ENCODE data around the gene LDB1. TPM values are rescaled to one million over a fixed set of nuclear protein-coding genes. Genes with fewer than 3 reads are reported as not detected.

LDB1 gene
- total RNA-seq, 2 experiments from 2014 or later: 50.8 to 60.9 TPM

- TF ChIP-seq EZH2phosphoT487 (IDR thresholded peaks at IDR 0.05; ENCODE audit: borderline replicate concordance, low read depth, low read length): no peak
- no peak for TF ChIP-seq CTCF (conservative IDR thresholded peaks at IDR 0.05; ENCODE audit: low read length)
- H3K4me2 ChIP-seq (ENCODE audit: low read length): no peak overlapping the region
- no peak for DNase-seq (ENCODE audit: low spot score)
- POLR2A ChIA-PET: interaction anchor here (0.6 to 0.9 kb wide), 8 partner anchors 11 to 1760 kb away, joined by 3 to 12 read pairs (median 4); no protein-coding TSS in a partner anchor
- no peaks in the 10 kb centered on the region for H3K9me2 ChIP-seq (ENCODE audit: insufficient read depth, low read length)
- H3K4me3 ChIP-seq (ENCODE audit: low read depth, low read length, poor library complexity, severe bottlenecking): no peak overlapping the region
- CTCF ChIA-PET (ENCODE audit: unreplicated experiment): no interaction called here
- BruUV-seq (replicated peaks): no TSS peak
- no peaks in the 10 kb centered on the region for H3K36me3 ChIP-seq (ENCODE audit: insufficient read depth, low read length)
- peaks cover 6% of the 10 kb centered on the region for H3K4me1 ChIP-seq (ENCODE audit: insufficient read depth, low read length, poor library complexity, severe bottlenecking)
- no peaks in the 10 kb centered on the region for H3K9me3 ChIP-seq (ENCODE audit: low read length)
- intact Hi-C loops (cut with micrococcal nuclease; ENCODE audit: unreplicated experiment): no loop called here
- no peak overlapping the region for H2AFZ ChIP-seq (ENCODE audit: low read length)
- no peaks in the 10 kb centered on the region for H4K20me1 ChIP-seq (ENCODE audit: insufficient read depth, low read length)
- no peak overlapping the region for H3K27ac ChIP-seq (ENCODE audit: low read depth, low read length, poor library complexity, severe bottlenecking)
- H3K79me2 ChIP-seq (ENCODE audit: insufficient read depth, low read depth, low read length): no peaks in the 10 kb centered on the region
Observed at GRCh38 chr10:102083541-102083940, 36.6 kb downstream of the LDB1 start.

GRCh38 chr10:102072673-102073527 lies 47.3 kb downstream of the LDB1 start:
- no TSS peak for BruUV-seq (replicated peaks)
- H2AFZ ChIP-seq (ENCODE audit: low read length): no peak overlapping the region
- intact Hi-C loops (cut with micrococcal nuclease; ENCODE audit: unreplicated experiment): loop anchor here (1.0 to 5.0 kb wide), 4 partner anchors 56 to 291 kb away; partner anchors contain the start of gene NPM3
- no peaks in the 10 kb centered on the region for H3K9me3 ChIP-seq (ENCODE audit: low read length)
- peak; percentile 81 for DNase-seq (ENCODE audit: low spot score)
- peaks cover 14% of the 10 kb centered on the region; the same call in 1 of the 2 replicates for H3K36me3 ChIP-seq (ENCODE audit: insufficient read depth, low read length)
- no peaks in the 10 kb centered on the region for H3K4me1 ChIP-seq (ENCODE audit: insufficient read depth, low read length, poor library complexity, severe bottlenecking)
- no peak overlapping the region for H3K4me3 ChIP-seq (ENCODE audit: low read depth, low read length, poor library complexity, severe bottlenecking)
- H3K9me2 ChIP-seq (ENCODE audit: insufficient read depth, low read length): no peaks in the 10 kb centered on the region
- H3K79me2 ChIP-seq (ENCODE audit: insufficient read depth, low read depth, low read length): no peaks in the 10 kb centered on the region
- H3K27ac ChIP-seq (ENCODE audit: low read depth, low read length, poor library complexity, severe bottlenecking): no peak overlapping the region
- TF ChIP-seq CTCF (conservative IDR thresholded peaks at IDR 0.05; ENCODE audit: low read length): peak; percentile 98
- TF ChIP-seq EZH2phosphoT487 (IDR thresholded peaks at IDR 0.05; ENCODE audit: borderline replicate concordance, low read depth, low read length): no peak
- no peaks in the 10 kb centered on the region for H4K20me1 ChIP-seq (ENCODE audit: insufficient read depth, low read length)
- no peak overlapping the region for H3K4me2 ChIP-seq (ENCODE audit: low read length)
- ChIA-PET CTCF (ENCODE audit: unreplicated experiment) (interaction anchor here (0.5 to 0.8 kb wide), 2 partner anchors 170 to 231 kb away, joined by 3 read pairs; no protein-coding TSS in a partner anchor), POLR2A (interaction anchor here (0.5 to 1.3 kb wide), 4 partner anchors 11 to 81 kb away, joined by 3 to 14 read pairs (median 4); no protein-coding TSS in a partner anchor)

All from OCI-LY7 (cell line).